Keratinocyte (primary cell): ENCODE results near the gene DCLK2.

Source experiments
- CTCF ChIP-seq, 3 experiments: IDR thresholded peaks in 1 of 3; conservative IDR thresholded peaks in 1 of 3; optimal IDR thresholded peaks in 1 of 3; 2 replicates in 2 of 3; 3 replicates in 1 of 3; pipeline versions ENCODE3 to v1.5.1; 2011; ENCODE audit warnings: low read length in 3 of 3, mild to moderate bottlenecking in 3 of 3, moderate library complexity in 2 of 3, control low read depth in 1 of 3, inconsistent platforms in 1 of 3; ENCODE audit not compliant: insufficient read depth in 2 of 3; ENCODE audit errors: extremely low read depth in 1 of 3
- EZH2 ChIP-seq: IDR thresholded peaks from one replicate; pipeline ENCODE4 v1.6.1; 2012; ENCODE audit warnings: inconsistent platforms, mild to moderate bottlenecking, low read length, moderate library complexity

DNA sequence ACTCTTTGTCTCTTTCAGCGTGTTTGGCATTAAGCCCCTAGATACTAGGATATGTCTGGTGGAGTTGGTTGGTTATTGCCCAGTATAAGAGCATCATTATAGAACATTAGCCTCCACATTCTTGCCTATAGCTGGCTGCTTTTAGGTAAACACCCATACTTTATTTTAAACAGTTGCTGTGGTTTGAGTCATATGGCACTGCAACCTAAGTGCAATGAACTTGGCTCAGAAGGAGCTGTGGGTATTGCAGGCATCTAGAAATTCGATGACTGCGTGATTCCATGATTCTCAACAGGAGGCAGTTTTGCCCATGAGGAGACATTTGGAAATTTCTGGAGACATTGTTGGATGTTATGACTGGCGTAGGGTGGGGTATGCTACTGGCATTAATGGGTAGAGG is 49.5 kb downstream of the DCLK2 start:
- no peak for TF ChIP-seq EZH2
- TF ChIP-seq CTCF (optimal IDR thresholded peaks at IDR 0.05 in 1 of 3, IDR thresholded peaks at IDR 0.05 in 1 of 3, conservative IDR thresholded peaks at IDR 0.05 in 1 of 3; ENCODE audit: extremely low read depth in 1 of 3, insufficient read depth in 2 of 3, low read length in 3 of 3), result no peak
